ENCODE measurements around the gene WDR83.

Gene WDR83

DNA sequence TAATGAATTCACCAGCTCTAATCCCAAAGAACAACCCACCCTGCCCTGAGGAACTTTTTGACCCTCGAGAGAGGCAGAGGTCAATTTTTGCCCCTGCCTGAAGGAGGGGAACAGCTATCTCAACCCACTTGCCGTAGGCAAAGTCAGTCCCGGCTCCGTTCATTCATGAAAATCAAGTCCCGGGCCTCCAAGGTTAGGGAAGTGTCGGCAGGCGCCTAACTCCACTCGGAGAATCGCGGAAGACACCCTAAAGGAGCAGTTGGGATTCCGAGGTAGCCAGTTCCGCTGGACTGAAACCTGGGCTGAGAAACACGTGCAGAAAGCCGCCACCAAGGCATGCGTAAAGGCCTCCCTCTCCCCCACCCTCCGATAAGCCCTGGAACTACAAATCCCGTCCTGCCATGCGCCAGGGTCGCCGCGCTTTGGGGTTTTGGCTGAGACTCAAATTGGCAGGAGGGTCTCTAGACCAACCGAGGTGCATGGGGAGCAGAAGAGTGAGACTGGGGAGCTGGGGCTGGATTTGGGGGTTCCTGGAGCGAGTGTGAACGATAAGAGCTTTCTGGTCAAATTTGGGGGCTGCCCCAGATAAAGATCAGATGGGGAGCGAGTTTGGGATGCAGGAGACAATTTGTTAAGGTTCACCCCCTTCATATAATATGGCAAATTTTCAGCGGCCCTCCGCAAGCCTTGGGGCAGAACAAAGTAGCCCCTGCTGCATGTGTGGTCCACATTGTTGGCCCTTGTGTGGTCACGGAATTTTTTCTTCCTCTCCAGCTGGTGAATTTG is 57.2 kb downstream of the WDR83 start, which contains the start of gene TNPO2:
Gene TNPO2 (minus strand): TSS at position 292 of the 786 bp plus-strand sequence. CDS start 2,955 bp downstream, outside the sequence.
- peak; percentile 12 for TF ChIP-seq FOXP2 (optimal IDR thresholded peaks at IDR 0.05; ENCODE audit: borderline replicate concordance, extremely low read depth, extremely low read length, insufficient read depth)
- no peak for TF ChIP-seq SIN3A (IDR thresholded peaks at IDR 0.05; ENCODE audit: borderline replicate concordance, insufficient read depth, low read length)
- TF ChIP-seq, protein P1, sequence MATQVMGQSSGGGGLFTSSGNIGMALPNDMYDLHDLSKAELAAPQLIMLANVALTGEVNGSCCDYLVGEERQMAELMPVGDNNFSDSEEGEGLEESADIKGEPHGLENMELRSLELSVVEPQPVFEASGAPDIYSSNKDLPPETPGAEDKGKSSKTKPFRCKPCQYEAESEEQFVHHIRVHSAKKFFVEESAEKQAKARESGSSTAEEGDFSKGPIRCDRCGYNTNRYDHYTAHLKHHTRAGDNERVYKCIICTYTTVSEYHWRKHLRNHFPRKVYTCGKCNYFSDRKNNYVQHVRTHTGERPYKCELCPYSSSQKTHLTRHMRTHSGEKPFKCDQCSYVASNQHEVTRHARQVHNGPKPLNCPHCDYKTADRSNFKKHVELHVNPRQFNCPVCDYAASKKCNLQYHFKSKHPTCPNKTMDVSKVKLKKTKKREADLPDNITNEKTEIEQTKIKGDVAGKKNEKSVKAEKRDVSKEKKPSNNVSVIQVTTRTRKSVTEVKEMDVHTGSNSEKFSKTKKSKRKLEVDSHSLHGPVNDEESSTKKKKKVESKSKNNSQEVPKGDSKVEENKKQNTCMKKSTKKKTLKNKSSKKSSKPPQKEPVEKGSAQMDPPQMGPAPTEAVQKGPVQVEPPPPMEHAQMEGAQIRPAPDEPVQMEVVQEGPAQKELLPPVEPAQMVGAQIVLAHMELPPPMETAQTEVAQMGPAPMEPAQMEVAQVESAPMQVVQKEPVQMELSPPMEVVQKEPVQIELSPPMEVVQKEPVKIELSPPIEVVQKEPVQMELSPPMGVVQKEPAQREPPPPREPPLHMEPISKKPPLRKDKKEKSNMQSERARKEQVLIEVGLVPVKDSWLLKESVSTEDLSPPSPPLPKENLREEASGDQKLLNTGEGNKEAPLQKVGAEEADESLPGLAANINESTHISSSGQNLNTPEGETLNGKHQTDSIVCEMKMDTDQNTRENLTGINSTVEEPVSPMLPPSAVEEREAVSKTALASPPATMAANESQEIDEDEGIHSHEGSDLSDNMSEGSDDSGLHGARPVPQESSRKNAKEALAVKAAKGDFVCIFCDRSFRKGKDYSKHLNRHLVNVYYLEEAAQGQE (IDR thresholded peaks at IDR 0.05; ENCODE audit: insufficient read depth in 1 of 2, low read depth in 2 of 2, low read length in 2 of 2) = 0 out of 4 replicates have a peak, but pooled peaks of 1 of the 2 experiments have one; percentile 14
- peak; percentile 84 for TF ChIP-seq POLR2AphosphoS5 (IDR thresholded peaks at IDR 0.05; ENCODE audit: low read depth, low read length)
